GM19099 (cell line): ENCODE results near the gene SLC35A4.
A peak's percentile ranks its signal among the peaks of the same experiment; 100 is the strongest.

Experiments used
- POLR2A ChIP-seq: IDR thresholded peaks from 3 replicates; pipeline ENCODE4 v1.6.1; 2011; ENCODE audit warnings: low read depth; ENCODE audit not compliant: insufficient read length; ENCODE audit errors: extremely low read depth

SLC35A4 gene

GRCh38 chr5:140551872-140552271 is 12.8 kb upstream of the SLC35A4 start:
- TF ChIP-seq POLR2A = no peak

- no peak for TF ChIP-seq POLR2A
Observed at GRCh38 chr5:140553657-140554056, 11.0 kb upstream of the SLC35A4 start.

- no peak for TF ChIP-seq POLR2A
Observed at GRCh38 chr5:140554454-140554853, 10.2 kb upstream of the SLC35A4 start.

GRCh38 chr5:140555747-140556312 is 8.8 kb upstream of the SLC35A4 start:
- no peak for TF ChIP-seq POLR2A

- no peak for TF ChIP-seq POLR2A
Observed at GRCh38 chr5:140556438-140556837, 8.2 kb upstream of the SLC35A4 start.

- TF ChIP-seq POLR2A = peak; percentile 97
Observed at GRCh38 chr5:140557136-140557805, 7.4 kb upstream of the SLC35A4 start, which contains the start of gene SRA1. Gene SRA1, minus strand, starts transcription at chr5:140557473. Its CDS starts 21 bp downstream, at chr5:140557452.

- TF ChIP-seq POLR2A = no peak
Observed at GRCh38 chr5:140557965-140558364, 6.7 kb upstream of the SLC35A4 start.

GRCh38 chr5:140558542-140558941 is 6.1 kb upstream of the SLC35A4 start:
- no peak for TF ChIP-seq POLR2A

GRCh38 chr5:140560227-140560626 is 4.4 kb upstream of the SLC35A4 start:
- TF ChIP-seq POLR2A = no peak

- TF ChIP-seq POLR2A = no peak
Observed at GRCh38 chr5:140561753-140562523, 2.7 kb upstream of the SLC35A4 start.

- TF ChIP-seq POLR2A = no peak
Observed at GRCh38 chr5:140563596-140563995, 1.0 kb upstream of the SLC35A4 start.

GRCh38 chr5:140565024-140565779 is 574 bp downstream of the SLC35A4 start:
- TF ChIP-seq POLR2A = no peak

- no peak for TF ChIP-seq POLR2A
Observed at GRCh38 chr5:140565780-140566095, 1.1 kb downstream of the SLC35A4 start.

- TF ChIP-seq POLR2A = no peak
Observed at GRCh38 chr5:140566665-140567064, 2.0 kb downstream of the SLC35A4 start.

GRCh38 chr5:140567136-140567818 is 2.6 kb downstream of the SLC35A4 start:
- TF ChIP-seq POLR2A = no peak
